WTC11 (cell line): ENCODE measurements around the gene EVC2. TPM values are rescaled to one million over a fixed set of nuclear protein-coding genes. Genes with fewer than 3 reads are reported as not detected.

Source experiments
- ATAC-seq: fragments of 200-7000 bp; cut with Tn5 transposase; 2 replicates; pipeline ENCODE4 v1.10.0; 2021; ENCODE audit warnings: mild to moderate bottlenecking, moderate library complexity
- CTCF ChIA-PET: fragments of 300-600 bp; sonication (Branson Sonifier 250); formaldehyde crosslinking; loops from one replicate; lab custom pipeline; 2021; ENCODE audit warnings: antibody characterized with exemption; lab: Charles Lee
- POLR2A ChIA-PET: fragments of 350-600 bp; sonication (Branson Sonifier 250); formaldehyde crosslinking; loops from one replicate; lab custom pipeline; 2021; ENCODE audit warnings: antibody characterized with exemption; lab: Charles Lee
- DNase-seq: peaks from one replicate; pipeline ENCODE4 v3.0.0; 2021; ENCODE audit warnings: low spot score
- H3K27ac Mint-ChIP-seq: 2 replicates; pipeline ENCODE4 v1.8.0; 2021; ENCODE audit warnings: mixed read lengths
- H3K27me3 Mint-ChIP-seq: 2 replicates; pipeline ENCODE4 v1.8.0; 2021; ENCODE audit warnings: low read depth, mild to moderate bottlenecking, moderate library complexity, mixed read lengths
- H3K36me3 Mint-ChIP-seq: 2 replicates; pipeline ENCODE4 v1.8.0; 2021; ENCODE audit warnings: mixed read lengths
- H3K4me1 Mint-ChIP-seq: 2 replicates; pipeline ENCODE4 v1.8.0; 2022; ENCODE audit warnings: mixed read lengths
- H3K4me3 Mint-ChIP-seq: 2 replicates; pipeline ENCODE4 v1.8.0; 2021; ENCODE audit warnings: mild to moderate bottlenecking, moderate library complexity, mixed read lengths
- H3K9me3 Mint-ChIP-seq: 2 replicates; pipeline ENCODE4 v1.8.0; 2021; ENCODE audit warnings: mixed read lengths
- ATF1 ChIP-seq: sonication (generic); formaldehyde crosslinking; IDR thresholded peaks from 2 replicates; pipeline ENCODE4 v1.8.1; 2023; ENCODE audit warnings: mild to moderate bottlenecking, moderate library complexity, missing genetic modification reagents
- CREM ChIP-seq: sonication (generic); formaldehyde crosslinking; IDR thresholded peaks from 2 replicates; pipeline ENCODE4 v1.8.1; 2022; ENCODE audit warnings: mild to moderate bottlenecking, missing genetic modification reagents, moderate library complexity
- CTCF ChIP-seq: fragments of 200-600 bp; IDR thresholded peaks from 2 replicates; pipeline ENCODE4 v1.8.0; 2022; ENCODE audit warnings: antibody characterized with exemption
- ERG ChIP-seq: fragments of 250-450 bp; sonication (Bioruptor Pico); IDR thresholded peaks from 2 replicates; pipeline ENCODE4 v1.8.0; 2021; ENCODE audit warnings: mild to moderate bottlenecking
- ETV6 ChIP-seq: sonication (generic); formaldehyde crosslinking; IDR thresholded peaks from 2 replicates; pipeline ENCODE4 v1.8.1; 2022; ENCODE audit warnings: mild to moderate bottlenecking, missing genetic modification reagents
- FOXP4 ChIP-seq: sonication (generic); formaldehyde crosslinking; IDR thresholded peaks from 2 replicates; pipeline ENCODE4 v1.8.0; 2022; ENCODE audit warnings: mild to moderate bottlenecking, missing genetic modification reagents
- IRF2 ChIP-seq: sonication (generic); formaldehyde crosslinking; IDR thresholded peaks from 2 replicates; pipeline ENCODE4 v1.8.0; 2022; ENCODE audit warnings: low read depth, missing genetic modification reagents, borderline replicate concordance
- JAZF1 ChIP-seq: fragments of 250-450 bp; sonication (Bioruptor Pico); IDR thresholded peaks from 2 replicates; pipeline ENCODE4 v1.9.0; 2021; ENCODE audit warnings: moderate library complexity, mild to moderate bottlenecking, inconsistent platforms
- OVOL2 ChIP-seq: fragments of 250-450 bp; sonication (Bioruptor Pico); IDR thresholded peaks from 2 replicates; pipeline ENCODE4 v1.9.0; 2021; ENCODE audit warnings: mild to moderate bottlenecking, borderline replicate concordance
- SMAD3 ChIP-seq: sonication (generic); formaldehyde crosslinking; IDR thresholded peaks from 2 replicates; pipeline ENCODE4 v1.8.0; 2022; ENCODE audit warnings: missing genetic modification reagents, mild to moderate bottlenecking, borderline replicate concordance
- ZNF317 ChIP-seq: sonication (generic); formaldehyde crosslinking; IDR thresholded peaks from 2 replicates; pipeline ENCODE4 v1.8.1; 2023; ENCODE audit warnings: low read depth, mild to moderate bottlenecking, moderate library complexity, missing genetic modification reagents, borderline replicate concordance
- ZNF396 ChIP-seq: fragments of 250-450 bp; sonication (Bioruptor Pico); IDR thresholded peaks from 2 replicates; pipeline ENCODE4 v1.8.0; 2021; ENCODE audit warnings: mild to moderate bottlenecking, moderate library complexity, borderline replicate concordance
- total RNA-seq: library from RNA; stranded (reverse); gene quantifications from 3 replicates; pipeline ENCODE4 v1.2.3, GENCODE V29; 2021
- TF ChIP-seq, protein P1 (sequence below): fragments of 250-450 bp; sonication (Bioruptor Pico); conservative IDR thresholded peaks from 2 replicates; pipeline ENCODE4 v1.9.0; 2021; ENCODE audit warnings: mild to moderate bottlenecking
- TF ChIP-seq, protein P2 (sequence below): sonication (generic); formaldehyde crosslinking; IDR thresholded peaks from 2 replicates; pipeline ENCODE4 v1.8.1; 2022; ENCODE audit warnings: mild to moderate bottlenecking, missing genetic modification reagents, moderate library complexity, borderline replicate concordance
- TF ChIP-seq, protein P3 (sequence below): sonication (generic); formaldehyde crosslinking; conservative IDR thresholded peaks from 2 replicates; pipeline ENCODE4 v1.8.1; 2023; ENCODE audit warnings: mild to moderate bottlenecking, low read depth, missing genetic modification reagents, moderate library complexity
- TF ChIP-seq, protein P4 (sequence below): sonication (generic); formaldehyde crosslinking; IDR thresholded peaks from 2 replicates; pipeline ENCODE4 v1.8.0; 2022; ENCODE audit warnings: missing genetic modification reagents

EVC2 gene
- total RNA-seq, 1 experiment from 2014 or later: 4.8 TPM

- Mint-ChIP-seq H3K4me3 (no peak overlapping the region), H3K9me3 (peaks cover 19% of the 10 kb centered on the region), H3K27ac (no peak overlapping the region), H3K36me3 (peaks cover 26% of the 10 kb centered on the region), H3K4me1 (peaks cover 2% of the 10 kb centered on the region; the same call in 1 of the 2 replicates), H3K27me3 (peaks cover 11% of the 10 kb centered on the region)
- no peak for TF ChIP-seq JAZF1 (CRISPR knock-in tag)
- no peak for TF ChIP-seq ATF1 (CRISPR knock-in tag)
- no peak for TF ChIP-seq FOXP4 (CRISPR knock-in tag)
- no peak for TF ChIP-seq ZNF317
- no peak for TF ChIP-seq SMAD3
- ATAC-seq: no peak
- CTCF ChIA-PET: no interaction called here
- no peak for DNase-seq
- POLR2A ChIA-PET: no interaction called here
Observed at GRCh38 chr4:5701971-5702370, 6.4 kb downstream of the EVC2 start.

GRCh38 chr4:5700459-5700858 is 7.9 kb downstream of the EVC2 start:
- DNase-seq: no peak
- no peak for TF ChIP-seq CREM (CRISPR knock-in tag)
- no peak for TF ChIP-seq ERG (CRISPR knock-in tag)
- TF ChIP-seq, protein P1, sequence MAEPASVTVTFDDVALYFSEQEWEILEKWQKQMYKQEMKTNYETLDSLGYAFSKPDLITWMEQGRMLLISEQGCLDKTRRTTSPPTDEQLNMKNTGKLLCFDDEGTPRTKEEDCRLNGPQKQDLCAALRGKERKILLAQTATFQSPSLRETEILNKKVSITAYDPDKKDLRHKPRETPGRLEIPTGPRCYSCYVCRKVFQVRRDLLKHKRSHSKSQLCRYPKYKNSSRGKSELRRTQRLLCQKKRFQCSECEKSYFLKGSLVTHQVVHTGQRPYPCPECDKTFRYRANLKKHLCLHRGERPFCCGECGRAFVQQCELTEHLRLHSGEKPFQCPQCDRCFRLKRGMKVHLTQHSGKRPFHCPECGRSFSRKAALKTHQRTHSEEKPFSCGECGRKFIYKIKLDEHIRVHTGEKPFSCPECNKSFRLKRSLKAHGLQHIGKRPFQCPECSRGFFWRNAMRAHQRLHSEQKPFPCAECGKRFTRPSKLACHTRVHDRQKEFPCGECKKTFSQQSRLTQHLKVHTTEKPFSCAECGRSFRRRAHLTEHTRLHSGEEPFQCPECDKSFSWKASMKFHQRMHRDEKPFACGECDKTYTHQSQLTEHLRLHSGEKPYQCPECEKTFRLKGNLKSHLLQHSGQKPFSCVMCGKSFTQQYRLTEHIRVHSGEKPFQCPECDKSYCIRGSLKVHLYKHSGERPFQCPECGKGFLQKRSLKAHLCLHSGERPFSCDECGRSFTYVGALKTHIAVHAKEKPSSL (CRISPR knock-in tag): no peak
- TF ChIP-seq, protein P2, sequence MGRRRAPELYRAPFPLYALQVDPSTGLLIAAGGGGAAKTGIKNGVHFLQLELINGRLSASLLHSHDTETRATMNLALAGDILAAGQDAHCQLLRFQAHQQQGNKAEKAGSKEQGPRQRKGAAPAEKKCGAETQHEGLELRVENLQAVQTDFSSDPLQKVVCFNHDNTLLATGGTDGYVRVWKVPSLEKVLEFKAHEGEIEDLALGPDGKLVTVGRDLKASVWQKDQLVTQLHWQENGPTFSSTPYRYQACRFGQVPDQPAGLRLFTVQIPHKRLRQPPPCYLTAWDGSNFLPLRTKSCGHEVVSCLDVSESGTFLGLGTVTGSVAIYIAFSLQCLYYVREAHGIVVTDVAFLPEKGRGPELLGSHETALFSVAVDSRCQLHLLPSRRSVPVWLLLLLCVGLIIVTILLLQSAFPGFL (CRISPR knock-in tag): no peak
- TF ChIP-seq IRF2 (CRISPR knock-in tag): no peak
- TF ChIP-seq ZNF396: no peak
- no peak for TF ChIP-seq CTCF
- TF ChIP-seq OVOL2: no peak
- no peak for TF ChIP-seq ETV6
- TF ChIP-seq, protein P3, sequence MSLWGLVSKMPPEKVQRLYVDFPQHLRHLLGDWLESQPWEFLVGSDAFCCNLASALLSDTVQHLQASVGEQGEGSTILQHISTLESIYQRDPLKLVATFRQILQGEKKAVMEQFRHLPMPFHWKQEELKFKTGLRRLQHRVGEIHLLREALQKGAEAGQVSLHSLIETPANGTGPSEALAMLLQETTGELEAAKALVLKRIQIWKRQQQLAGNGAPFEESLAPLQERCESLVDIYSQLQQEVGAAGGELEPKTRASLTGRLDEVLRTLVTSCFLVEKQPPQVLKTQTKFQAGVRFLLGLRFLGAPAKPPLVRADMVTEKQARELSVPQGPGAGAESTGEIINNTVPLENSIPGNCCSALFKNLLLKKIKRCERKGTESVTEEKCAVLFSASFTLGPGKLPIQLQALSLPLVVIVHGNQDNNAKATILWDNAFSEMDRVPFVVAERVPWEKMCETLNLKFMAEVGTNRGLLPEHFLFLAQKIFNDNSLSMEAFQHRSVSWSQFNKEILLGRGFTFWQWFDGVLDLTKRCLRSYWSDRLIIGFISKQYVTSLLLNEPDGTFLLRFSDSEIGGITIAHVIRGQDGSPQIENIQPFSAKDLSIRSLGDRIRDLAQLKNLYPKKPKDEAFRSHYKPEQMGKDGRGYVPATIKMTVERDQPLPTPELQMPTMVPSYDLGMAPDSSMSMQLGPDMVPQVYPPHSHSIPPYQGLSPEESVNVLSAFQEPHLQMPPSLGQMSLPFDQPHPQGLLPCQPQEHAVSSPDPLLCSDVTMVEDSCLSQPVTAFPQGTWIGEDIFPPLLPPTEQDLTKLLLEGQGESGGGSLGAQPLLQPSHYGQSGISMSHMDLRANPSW: no peak
- TF ChIP-seq, protein P4, sequence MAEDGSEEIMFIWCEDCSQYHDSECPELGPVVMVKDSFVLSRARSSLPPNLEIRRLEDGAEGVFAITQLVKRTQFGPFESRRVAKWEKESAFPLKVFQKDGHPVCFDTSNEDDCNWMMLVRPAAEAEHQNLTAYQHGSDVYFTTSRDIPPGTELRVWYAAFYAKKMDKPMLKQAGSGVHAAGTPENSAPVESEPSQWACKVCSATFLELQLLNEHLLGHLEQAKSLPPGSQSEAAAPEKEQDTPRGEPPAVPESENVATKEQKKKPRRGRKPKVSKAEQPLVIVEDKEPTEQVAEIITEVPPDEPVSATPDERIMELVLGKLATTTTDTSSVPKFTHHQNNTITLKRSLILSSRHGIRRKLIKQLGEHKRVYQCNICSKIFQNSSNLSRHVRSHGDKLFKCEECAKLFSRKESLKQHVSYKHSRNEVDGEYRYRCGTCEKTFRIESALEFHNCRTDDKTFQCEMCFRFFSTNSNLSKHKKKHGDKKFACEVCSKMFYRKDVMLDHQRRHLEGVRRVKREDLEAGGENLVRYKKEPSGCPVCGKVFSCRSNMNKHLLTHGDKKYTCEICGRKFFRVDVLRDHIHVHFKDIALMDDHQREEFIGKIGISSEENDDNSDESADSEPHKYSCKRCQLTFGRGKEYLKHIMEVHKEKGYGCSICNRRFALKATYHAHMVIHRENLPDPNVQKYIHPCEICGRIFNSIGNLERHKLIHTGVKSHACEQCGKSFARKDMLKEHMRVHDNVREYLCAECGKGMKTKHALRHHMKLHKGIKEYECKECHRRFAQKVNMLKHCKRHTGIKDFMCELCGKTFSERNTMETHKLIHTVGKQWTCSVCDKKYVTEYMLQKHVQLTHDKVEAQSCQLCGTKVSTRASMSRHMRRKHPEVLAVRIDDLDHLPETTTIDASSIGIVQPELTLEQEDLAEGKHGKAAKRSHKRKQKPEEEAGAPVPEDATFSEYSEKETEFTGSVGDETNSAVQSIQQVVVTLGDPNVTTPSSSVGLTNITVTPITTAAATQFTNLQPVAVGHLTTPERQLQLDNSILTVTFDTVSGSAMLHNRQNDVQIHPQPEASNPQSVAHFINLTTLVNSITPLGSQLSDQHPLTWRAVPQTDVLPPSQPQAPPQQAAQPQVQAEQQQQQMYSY (CRISPR knock-in tag): no peak
- TF ChIP-seq, all 79 proteins: peak for 0
- Mint-ChIP-seq H3K9me3 (peaks cover 16% of the 10 kb centered on the region), H3K36me3 (peaks cover 24% of the 10 kb centered on the region), H3K27me3 (peaks cover 5% of the 10 kb centered on the region), H3K4me3 (no peak overlapping the region), H3K27ac (no peak overlapping the region), H3K4me1 (no peaks in the 10 kb centered on the region)
- ChIA-PET POLR2A (no interaction called here), CTCF (no interaction called here)
- no peak for ATAC-seq
